Glutamatergic neuron (in vitro differentiated cells): ENCODE measurements around the gene LEPR. TPM values are rescaled to one million over a fixed set of nuclear protein-coding genes. Genes with fewer than 3 reads are reported as not detected.

Experiments
- DNase-seq: peaks from one replicate; pipeline ENCODE4 v3.0.0; 2022
- H3K27ac Mint-ChIP-seq: one replicate; pipeline ENCODE4 v1.8.0; 2020; ENCODE audit warnings: mild to moderate bottlenecking, mixed read lengths, inconsistent platforms; ENCODE audit not compliant: unreplicated experiment
- H3K27me3 Mint-ChIP-seq: one replicate; pipeline ENCODE4 v1.8.0; 2020; ENCODE audit warnings: mild to moderate bottlenecking, moderate library complexity, mixed read lengths, inconsistent platforms; ENCODE audit not compliant: unreplicated experiment
- H3K36me3 Mint-ChIP-seq: one replicate; pipeline ENCODE4 v1.8.0; 2020; ENCODE audit warnings: mild to moderate bottlenecking, mixed read lengths, inconsistent platforms; ENCODE audit not compliant: unreplicated experiment
- H3K4me1 Mint-ChIP-seq: one replicate; pipeline ENCODE4 v1.8.0; 2020; ENCODE audit warnings: mild to moderate bottlenecking, low read depth, mixed read lengths, inconsistent platforms; ENCODE audit not compliant: unreplicated experiment
- H3K4me3 Mint-ChIP-seq: one replicate; pipeline ENCODE4 v1.8.0; 2020; ENCODE audit warnings: mild to moderate bottlenecking, mixed read lengths, inconsistent platforms; ENCODE audit not compliant: unreplicated experiment
- H3K9me3 Mint-ChIP-seq: one replicate; pipeline ENCODE4 v1.8.0; 2020; ENCODE audit warnings: mild to moderate bottlenecking, moderate library complexity, mixed read lengths, inconsistent platforms; ENCODE audit not compliant: unreplicated experiment
- CTCF ChIP-seq: fragments of 200-600 bp; sonication (generic); IDR thresholded peaks from one replicate; pipeline ENCODE4 v1.5.0; 2021; ENCODE audit not compliant: partially characterized antibody, unreplicated experiment
- total RNA-seq: library from RNA; stranded (reverse); fragmentation: NEBNext Ultra II Directional; extraction: Animal tissue kit (Norgen Biotek cat#: 25700); gene quantifications from one replicate; pipeline ENCODE4 v1.2.1, GENCODE V29; 2021; ENCODE audit not compliant: unreplicated experiment

The LEPR gene
- total RNA-seq, 1 donor from 2014 or later = 6.8 TPM

DNA sequence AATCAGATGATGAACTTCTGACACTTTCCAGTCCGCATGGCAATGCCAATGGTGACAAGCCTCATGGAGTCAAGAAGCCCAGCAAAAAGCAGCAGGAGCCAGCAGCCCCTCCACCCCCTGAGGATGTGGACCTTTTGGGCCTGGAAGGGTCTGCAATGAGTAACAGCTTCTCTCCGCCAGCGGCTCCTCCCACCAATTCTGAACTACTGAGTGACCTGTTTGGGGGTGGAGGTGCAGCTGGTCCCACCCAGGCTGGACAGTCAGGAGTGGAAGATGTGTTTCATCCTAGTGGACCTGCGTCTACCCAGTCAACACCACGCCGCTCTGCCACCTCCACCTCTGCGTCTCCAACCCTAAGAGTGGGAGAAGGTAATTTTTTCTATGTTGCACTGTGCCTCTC, 28.0 kb upstream of the LEPR start:
- H3K4me3 Mint-ChIP-seq = no peak overlapping the region
- DNase-seq = no peak
- no peaks in the 10 kb centered on the region for H3K4me1 Mint-ChIP-seq
- no peak for TF ChIP-seq CTCF
- no peaks in the 10 kb centered on the region for H3K9me3 Mint-ChIP-seq
- H3K27me3 Mint-ChIP-seq = no peaks in the 10 kb centered on the region
- no peak overlapping the region for H3K27ac Mint-ChIP-seq
- H3K36me3 Mint-ChIP-seq = no peaks in the 10 kb centered on the region

DNA sequence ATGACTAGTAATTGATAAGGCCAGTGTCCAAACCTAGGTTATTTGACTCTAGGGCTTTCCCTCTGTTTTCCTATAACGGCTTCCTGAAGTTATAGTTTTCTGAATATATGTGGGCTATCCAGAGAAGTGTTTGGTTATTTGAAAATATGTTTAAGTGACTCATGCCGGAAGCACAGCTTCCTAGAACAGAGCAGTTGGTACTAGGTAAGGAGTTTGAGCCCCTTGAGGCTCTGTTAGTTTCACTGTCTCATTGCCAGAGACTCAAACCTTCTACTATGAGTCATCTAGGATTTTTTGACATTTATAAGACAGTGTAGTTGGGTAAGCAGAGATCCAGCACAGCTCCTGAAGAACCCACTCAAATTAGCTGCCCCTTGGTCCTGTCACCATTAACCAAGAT, 27.1 kb upstream of the LEPR start:
- no peak overlapping the region for H3K4me3 Mint-ChIP-seq
- H3K27me3 Mint-ChIP-seq = no peaks in the 10 kb centered on the region
- no peak overlapping the region for H3K27ac Mint-ChIP-seq
- H3K4me1 Mint-ChIP-seq = no peaks in the 10 kb centered on the region
- H3K9me3 Mint-ChIP-seq = no peaks in the 10 kb centered on the region
- DNase-seq = no peak
- TF ChIP-seq CTCF = no peak
- no peaks in the 10 kb centered on the region for H3K36me3 Mint-ChIP-seq

DNA sequence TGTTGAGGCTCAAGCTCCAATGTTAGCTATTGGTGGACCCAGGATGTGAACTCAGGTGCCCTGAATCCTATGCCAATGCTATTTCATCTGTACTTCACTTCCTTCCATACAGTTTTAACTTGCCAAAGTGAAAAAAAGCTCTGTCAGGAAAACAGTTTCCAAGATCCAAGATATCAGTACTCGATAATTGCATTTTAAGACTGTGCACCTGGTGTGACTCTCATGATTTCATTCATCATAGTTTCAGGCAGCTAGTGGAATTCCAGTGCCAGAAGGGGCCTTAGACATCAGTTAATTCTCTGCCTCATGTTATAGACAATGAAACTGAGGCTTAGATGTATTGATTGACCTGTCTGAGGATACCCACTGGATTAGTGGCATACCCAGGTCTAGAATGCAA, 26.5 kb upstream of the LEPR start:
- no peaks in the 10 kb centered on the region for H3K36me3 Mint-ChIP-seq
- H3K4me1 Mint-ChIP-seq = no peaks in the 10 kb centered on the region
- no peak for DNase-seq
- H3K27ac Mint-ChIP-seq = no peak overlapping the region
- H3K27me3 Mint-ChIP-seq = no peaks in the 10 kb centered on the region
- no peak overlapping the region for H3K4me3 Mint-ChIP-seq
- no peak for TF ChIP-seq CTCF
- no peaks in the 10 kb centered on the region for H3K9me3 Mint-ChIP-seq

- Mint-ChIP-seq H3K9me3 (no peaks in the 10 kb centered on the region), H3K4me1 (no peaks in the 10 kb centered on the region), H3K27ac (no peak overlapping the region), H3K27me3 (no peaks in the 10 kb centered on the region), H3K36me3 (no peaks in the 10 kb centered on the region), H3K4me3 (no peak overlapping the region)
- no peak for TF ChIP-seq CTCF
- DNase-seq = no peak
These were observed 24.4 kb upstream of the LEPR start for GRCh38 chr1:65395887-65396612.

DNA sequence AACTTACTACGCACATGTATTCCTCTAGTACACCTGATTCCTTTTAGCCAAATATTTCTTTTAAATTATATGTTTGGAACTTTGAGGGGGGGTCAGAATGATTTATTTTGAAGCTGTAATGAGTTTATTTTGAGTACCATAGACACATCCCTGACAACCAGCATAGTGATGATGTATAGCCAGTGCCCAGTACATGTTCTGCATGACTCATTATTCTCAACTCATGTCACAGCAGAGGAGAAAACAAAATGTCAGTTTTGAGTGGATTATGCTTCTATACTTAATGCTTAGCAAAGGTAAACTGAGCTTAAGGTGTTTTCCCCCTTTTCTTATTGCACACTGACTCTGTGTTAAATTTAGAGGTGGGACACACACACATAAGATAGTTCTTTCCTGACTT, 22.4 kb upstream of the LEPR start:
- Mint-ChIP-seq H3K36me3 (no peaks in the 10 kb centered on the region), H3K27me3 (no peaks in the 10 kb centered on the region), H3K4me3 (no peak overlapping the region), H3K9me3 (no peaks in the 10 kb centered on the region), H3K4me1 (no peaks in the 10 kb centered on the region), H3K27ac (no peak overlapping the region)
- no peak for TF ChIP-seq CTCF
- DNase-seq = no peak
